CD4-positive, alpha-beta T cell (primary cell): ENCODE results near the gene THBS4. TPM values are rescaled to one million over a fixed set of nuclear protein-coding genes. Genes with fewer than 3 reads are reported as not detected.

ENCODE experiments used
- ATAC-seq: fragments of 200-7000 bp; cut with Tn5 transposase; one replicate; pipeline ENCODE4 v1.10.0; 2022; ENCODE audit warnings: mild to moderate bottlenecking; ENCODE audit not compliant: poor library complexity
- CTCF ChIA-PET: fragments of 350-600 bp; sonication (Branson Sonifier 250); formaldehyde crosslinking; loops from one replicate; lab custom pipeline; 2021; ENCODE audit warnings: antibody characterized with exemption, inconsistent platforms; lab: Charles Lee
- POLR2A ChIA-PET: fragments of 350-600 bp; sonication (Branson Sonifier 250); formaldehyde crosslinking; loops from one replicate; lab custom pipeline; 2021; ENCODE audit warnings: antibody characterized with exemption, inconsistent platforms; lab: Charles Lee
- DNase-seq, 14 experiments: peaks; one replicate each; pipeline ENCODE4 v3.0.0-alpha.2; 2013 to 2020; ENCODE audit warnings: mixed read lengths in 2 of 14
- H3K27ac ChIP-seq, 2 donors: one replicate each; pipeline versions ENCODE4 v1.5.1 to v1.7.0; 2013; ENCODE audit warnings: low read length in 2 of 2, low read depth in 1 of 2, mild to moderate bottlenecking in 1 of 2
- H3K27me3 ChIP-seq, 2 experiments: 1 replicate in 1 of 2; 2 replicates in 1 of 2; pipeline versions ENCODE4 v1.6.1 to v1.7.0; 2013; ENCODE audit warnings: low read length in 2 of 2, control low read depth in 1 of 2, mild to moderate bottlenecking in 1 of 2, moderate library complexity in 1 of 2; ENCODE audit not compliant: insufficient read depth in 2 of 2, control insufficient read depth in 1 of 2
- H3K36me3 ChIP-seq: one replicate; pipeline ENCODE4 v1.6.1; 2013; ENCODE audit warnings: low read length, control low read depth; ENCODE audit not compliant: insufficient read depth
- H3K4me1 ChIP-seq: one replicate; pipeline ENCODE4 v1.6.1; 2013; ENCODE audit warnings: low read length, control low read depth; ENCODE audit not compliant: insufficient read depth
- H3K4me3 ChIP-seq: one replicate; pipeline ENCODE4 v1.5.1; 2013; ENCODE audit warnings: mild to moderate bottlenecking, low read length, moderate library complexity
- H3K9me3 ChIP-seq, 2 experiments: 1 replicate in 1 of 2; 2 replicates in 1 of 2; pipeline versions ENCODE4 v1.6.1 to v1.7.0; 2013; ENCODE audit warnings: low read length in 2 of 2, mild to moderate bottlenecking in 2 of 2, control low read depth in 1 of 2, moderate library complexity in 1 of 2; ENCODE audit not compliant: control insufficient read depth in 1 of 2, insufficient read depth in 1 of 2
- H3K27ac Mint-ChIP-seq: one replicate; pipeline ENCODE4 v1.8.0; 2020; ENCODE audit warnings: mixed read lengths
- H3K27me3 Mint-ChIP-seq: one replicate; pipeline ENCODE4 v1.8.0; 2021; ENCODE audit warnings: mixed read lengths
- H3K36me3 Mint-ChIP-seq: one replicate; pipeline ENCODE4 v1.8.0; 2021; ENCODE audit warnings: low read depth, mixed read lengths
- H3K4me1 Mint-ChIP-seq: one replicate; pipeline ENCODE4 v1.8.0; 2021; ENCODE audit warnings: low read depth, mixed read lengths
- H3K4me3 Mint-ChIP-seq: one replicate; pipeline ENCODE4 v1.8.0; 2020; ENCODE audit warnings: mild to moderate bottlenecking, mixed read lengths
- H3K9me3 Mint-ChIP-seq: one replicate; pipeline ENCODE4 v1.8.0; 2020; ENCODE audit warnings: mixed read lengths
- CTCF ChIP-seq: fragments of 200-600 bp; IDR thresholded peaks from one replicate; pipeline ENCODE4 v1.8.0; 2022; ENCODE audit warnings: antibody characterized with exemption, mild to moderate bottlenecking
- intact Hi-C, 2 experiments: fragments of 100-400 bp; cut with DNase I in 1 of 2; cut with micrococcal nuclease in 1 of 2; formaldehyde crosslinking; loops; one replicate each; pipeline versions ENCODE4 v1.15.1 to v1.9.0; 2023 to 2025; cut with DNase I, micrococcal nuclease
- total RNA-seq, 174 experiments: library from RNA in 2 of 174; stranded (reverse) in 2 of 174; gene quantifications; one replicate each; pipeline ENCODE4 v1.2.3 and lab custom pipeline; 2021 to 2026

Gene THBS4
- total RNA-seq, 2 experiments from 2014 or later, result 0.47 to 0.85 TPM

GRCh38 chr5:80064124-80064523 is 29.0 kb downstream of the THBS4 start:
- no peaks in the 10 kb centered on the region for H3K36me3 ChIP-seq
- intact Hi-C loops, result no loop called here
- DNase-seq (no peak), ATAC-seq (no peak)
- no peak overlapping the region for H3K27ac Mint-ChIP-seq
- no peaks in the 10 kb centered on the region for H3K27me3 ChIP-seq
- H3K4me3 Mint-ChIP-seq, result no peak overlapping the region
- no peaks in the 10 kb centered on the region for H3K9me3 ChIP-seq
- CTCF ChIA-PET, result no interaction called here
- H3K36me3 Mint-ChIP-seq, result peaks cover 21% of the 10 kb centered on the region
- H3K4me1 ChIP-seq, result no peaks in the 10 kb centered on the region
- no peaks in the 10 kb centered on the region for H3K4me1 Mint-ChIP-seq
- POLR2A ChIA-PET, result no interaction called here
- no peak for TF ChIP-seq CTCF
- H3K27ac ChIP-seq, result no peak overlapping the region
- H3K4me3 ChIP-seq, result no peak overlapping the region
- H3K27me3 Mint-ChIP-seq, result no peaks in the 10 kb centered on the region
- no peaks in the 10 kb centered on the region for H3K9me3 Mint-ChIP-seq

- Mint-ChIP-seq H3K27ac (no peak overlapping the region), H3K4me1 (no peaks in the 10 kb centered on the region), H3K4me3 (no peak overlapping the region), H3K36me3 (peaks cover 30% of the 10 kb centered on the region), H3K27me3 (no peaks in the 10 kb centered on the region), H3K9me3 (no peaks in the 10 kb centered on the region)
- ChIA-PET CTCF (no interaction called here), POLR2A (no interaction called here)
- Histone ChIP-seq H3K4me1 (no peaks in the 10 kb centered on the region), H3K27me3 (no peaks in the 10 kb centered on the region), H3K4me3 (no peak overlapping the region), H3K27ac (no peak overlapping the region), H3K9me3 (no peaks in the 10 kb centered on the region), H3K36me3 (no peaks in the 10 kb centered on the region)
- no peak for ATAC-seq
- DNase-seq, result no peak
- TF ChIP-seq CTCF, result no peak
- intact Hi-C loops, result no loop called here
These were observed 31.9 kb downstream of the THBS4 start for GRCh38 chr5:80067016-80067415.

GRCh38 chr5:80067531-80068245 is 32.5 kb downstream of the THBS4 start:
- CTCF ChIA-PET, result no interaction called here

More at GRCh38 chr5:80067531-80068245, 32.5 kb downstream of the THBS4 start:
- peaks cover 32% of the 10 kb centered on the region for H3K36me3 Mint-ChIP-seq
- H3K4me1 Mint-ChIP-seq, result no peaks in the 10 kb centered on the region
- DNase-seq (no peak), ATAC-seq (no peak)
- no peaks in the 10 kb centered on the region for H3K27me3 Mint-ChIP-seq
- POLR2A ChIA-PET, result no interaction called here
- H3K36me3 ChIP-seq, result no peaks in the 10 kb centered on the region
- H3K4me3 Mint-ChIP-seq, result no peak overlapping the region
- H3K9me3 Mint-ChIP-seq, result no peaks in the 10 kb centered on the region
- H3K9me3 ChIP-seq, result no peaks in the 10 kb centered on the region
- H3K27me3 ChIP-seq, result no peaks in the 10 kb centered on the region
- H3K27ac ChIP-seq, result no peak overlapping the region
- TF ChIP-seq CTCF, result no peak
- H3K27ac Mint-ChIP-seq, result no peak overlapping the region
- H3K4me1 ChIP-seq, result no peaks in the 10 kb centered on the region
- H3K4me3 ChIP-seq, result no peak overlapping the region
- intact Hi-C loops, result no loop called here
